Keratinocyte (primary cell): ENCODE data around the gene ERGIC1.

ENCODE experiments used
- EZH2 ChIP-seq: IDR thresholded peaks from one replicate; pipeline ENCODE4 v1.6.1; 2012; ENCODE audit warnings: inconsistent platforms, mild to moderate bottlenecking, low read length, moderate library complexity
- TF ChIP-seq, protein P1 (sequence below), 3 experiments: IDR thresholded peaks in 1 of 3; conservative IDR thresholded peaks in 1 of 3; optimal IDR thresholded peaks in 1 of 3; 2 replicates in 2 of 3; 3 replicates in 1 of 3; pipeline versions ENCODE3 to v1.5.1; 2011; ENCODE audit warnings: low read length in 3 of 3, mild to moderate bottlenecking in 3 of 3, moderate library complexity in 2 of 3, control low read depth in 1 of 3, inconsistent platforms in 1 of 3; ENCODE audit not compliant: insufficient read depth in 2 of 3; ENCODE audit errors: extremely low read depth in 1 of 3

DNA sequence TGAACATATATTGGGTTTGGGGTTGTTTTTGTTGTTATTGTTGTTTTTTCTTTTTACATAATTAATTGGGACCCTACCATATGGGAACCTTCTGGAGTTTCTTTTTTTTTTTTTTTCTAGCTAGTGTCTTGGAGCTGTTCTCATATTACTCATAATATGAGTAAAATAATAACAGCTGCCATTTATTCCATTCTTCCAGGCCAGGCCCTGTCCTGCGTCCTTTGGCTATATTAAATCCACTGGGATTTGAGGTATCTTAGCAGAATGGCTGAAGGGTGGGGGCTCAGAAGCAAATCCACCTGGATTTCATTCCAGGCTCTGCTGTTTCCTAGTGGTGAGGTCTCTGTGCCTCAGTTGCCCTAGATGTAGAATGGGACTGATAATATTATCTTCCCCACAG lies 77.9 kb downstream of the ERGIC1 start:
- TF ChIP-seq, protein P1, sequence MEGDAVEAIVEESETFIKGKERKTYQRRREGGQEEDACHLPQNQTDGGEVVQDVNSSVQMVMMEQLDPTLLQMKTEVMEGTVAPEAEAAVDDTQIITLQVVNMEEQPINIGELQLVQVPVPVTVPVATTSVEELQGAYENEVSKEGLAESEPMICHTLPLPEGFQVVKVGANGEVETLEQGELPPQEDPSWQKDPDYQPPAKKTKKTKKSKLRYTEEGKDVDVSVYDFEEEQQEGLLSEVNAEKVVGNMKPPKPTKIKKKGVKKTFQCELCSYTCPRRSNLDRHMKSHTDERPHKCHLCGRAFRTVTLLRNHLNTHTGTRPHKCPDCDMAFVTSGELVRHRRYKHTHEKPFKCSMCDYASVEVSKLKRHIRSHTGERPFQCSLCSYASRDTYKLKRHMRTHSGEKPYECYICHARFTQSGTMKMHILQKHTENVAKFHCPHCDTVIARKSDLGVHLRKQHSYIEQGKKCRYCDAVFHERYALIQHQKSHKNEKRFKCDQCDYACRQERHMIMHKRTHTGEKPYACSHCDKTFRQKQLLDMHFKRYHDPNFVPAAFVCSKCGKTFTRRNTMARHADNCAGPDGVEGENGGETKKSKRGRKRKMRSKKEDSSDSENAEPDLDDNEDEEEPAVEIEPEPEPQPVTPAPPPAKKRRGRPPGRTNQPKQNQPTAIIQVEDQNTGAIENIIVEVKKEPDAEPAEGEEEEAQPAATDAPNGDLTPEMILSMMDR (optimal IDR thresholded peaks at IDR 0.05 in 1 of 3, IDR thresholded peaks at IDR 0.05 in 1 of 3, conservative IDR thresholded peaks at IDR 0.05 in 1 of 3; ENCODE audit: extremely low read depth in 1 of 3, insufficient read depth in 2 of 3, low read length in 3 of 3), result no peak
- TF ChIP-seq EZH2, result no peak
